ENCODE measurements around the gene SNAP47. TPM values are rescaled to one million over a fixed set of nuclear protein-coding genes. Genes with fewer than 3 reads are reported as not detected.

Gene SNAP47
- total RNA-seq, 1 donor: 51.4 TPM

- Histone ChIP-seq H3K79me2 (ENCODE audit: insufficient read depth, low read length) (peaks cover 13% of the 10 kb centered on the region), H3K4me1 (ENCODE audit: insufficient read depth, low read length) (peaks cover 14% of the 10 kb centered on the region), H3K9me3 (ENCODE audit: low read depth, low read length) (no peaks in the 10 kb centered on the region), H4K20me1 (ENCODE audit: insufficient read depth, low read length) (peaks cover 41% of the 10 kb centered on the region), H3K27me3 (ENCODE audit: insufficient read depth, low read length) (no peaks in the 10 kb centered on the region), H3K4me3 (ENCODE audit: insufficient read depth, low read length) (no peak overlapping the region), H3K36me3 (ENCODE audit: insufficient read depth, low read length) (peaks cover 27% of the 10 kb centered on the region), H3K27ac (ENCODE audit: low read depth, low read length) (no peak overlapping the region), H2AFZ (ENCODE audit: low read length) (no peak overlapping the region), H3K4me2 (ENCODE audit: insufficient read depth, low read length) (no peak overlapping the region)
- TF ChIP-seq, protein P1, sequence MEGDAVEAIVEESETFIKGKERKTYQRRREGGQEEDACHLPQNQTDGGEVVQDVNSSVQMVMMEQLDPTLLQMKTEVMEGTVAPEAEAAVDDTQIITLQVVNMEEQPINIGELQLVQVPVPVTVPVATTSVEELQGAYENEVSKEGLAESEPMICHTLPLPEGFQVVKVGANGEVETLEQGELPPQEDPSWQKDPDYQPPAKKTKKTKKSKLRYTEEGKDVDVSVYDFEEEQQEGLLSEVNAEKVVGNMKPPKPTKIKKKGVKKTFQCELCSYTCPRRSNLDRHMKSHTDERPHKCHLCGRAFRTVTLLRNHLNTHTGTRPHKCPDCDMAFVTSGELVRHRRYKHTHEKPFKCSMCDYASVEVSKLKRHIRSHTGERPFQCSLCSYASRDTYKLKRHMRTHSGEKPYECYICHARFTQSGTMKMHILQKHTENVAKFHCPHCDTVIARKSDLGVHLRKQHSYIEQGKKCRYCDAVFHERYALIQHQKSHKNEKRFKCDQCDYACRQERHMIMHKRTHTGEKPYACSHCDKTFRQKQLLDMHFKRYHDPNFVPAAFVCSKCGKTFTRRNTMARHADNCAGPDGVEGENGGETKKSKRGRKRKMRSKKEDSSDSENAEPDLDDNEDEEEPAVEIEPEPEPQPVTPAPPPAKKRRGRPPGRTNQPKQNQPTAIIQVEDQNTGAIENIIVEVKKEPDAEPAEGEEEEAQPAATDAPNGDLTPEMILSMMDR (IDR thresholded peaks at IDR 0.05; ENCODE audit: extremely low read depth, low read depth, low read length): no peak
- peak; percentile 49 for DNase-seq (ENCODE audit: insufficient read length, low spot score, missing footprints)
Observed at GRCh38 chr1:227767401-227768124, 32.3 kb downstream of the SNAP47 start.

- peaks cover 28% of the 10 kb centered on the region for H3K36me3 ChIP-seq (ENCODE audit: insufficient read depth, low read length)
- no peaks in the 10 kb centered on the region for H3K9me3 ChIP-seq (ENCODE audit: low read depth, low read length)
- no peak overlapping the region for H2AFZ ChIP-seq (ENCODE audit: low read length)
- peak; percentile 18 for DNase-seq (ENCODE audit: insufficient read length, low spot score, missing footprints)
- H3K27me3 ChIP-seq (ENCODE audit: insufficient read depth, low read length): no peaks in the 10 kb centered on the region
- peaks cover 36% of the 10 kb centered on the region for H4K20me1 ChIP-seq (ENCODE audit: insufficient read depth, low read length)
- peaks cover 9% of the 10 kb centered on the region for H3K4me1 ChIP-seq (ENCODE audit: insufficient read depth, low read length)
- TF ChIP-seq, protein P1 (IDR thresholded peaks at IDR 0.05; ENCODE audit: extremely low read depth, low read depth, low read length): no peak
- H3K4me3 ChIP-seq (ENCODE audit: insufficient read depth, low read length): no peak overlapping the region
- peaks cover 12% of the 10 kb centered on the region for H3K79me2 ChIP-seq (ENCODE audit: insufficient read depth, low read length)
- no peak overlapping the region for H3K4me2 ChIP-seq (ENCODE audit: insufficient read depth, low read length)
- no peak overlapping the region for H3K27ac ChIP-seq (ENCODE audit: low read depth, low read length)
Observed at GRCh38 chr1:227768125-227768439, 32.8 kb downstream of the SNAP47 start.

DNA sequence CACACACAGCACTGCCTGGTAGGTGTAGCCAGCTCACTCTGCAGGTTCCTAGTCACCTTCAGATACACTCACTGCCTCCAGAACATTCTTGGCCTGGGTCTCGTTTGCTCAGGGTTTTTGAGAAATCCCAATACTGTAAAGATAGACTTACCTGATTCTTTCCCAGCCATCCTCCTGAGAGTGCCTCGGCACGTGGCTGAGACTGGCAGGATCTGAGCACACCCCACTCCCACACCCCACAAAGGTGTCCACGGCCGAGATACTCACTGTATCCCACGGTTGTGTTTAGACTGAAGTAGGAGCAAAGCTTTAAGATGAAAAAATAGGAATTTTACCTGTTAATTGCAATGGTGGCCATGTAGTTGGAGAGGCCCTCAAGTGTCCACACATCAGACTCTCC lies 33.4 kb downstream of the SNAP47 start:
- no peak overlapping the region for H3K27ac ChIP-seq (ENCODE audit: low read depth, low read length)
- peaks cover 31% of the 10 kb centered on the region for H4K20me1 ChIP-seq (ENCODE audit: insufficient read depth, low read length)
- H3K4me1 ChIP-seq (ENCODE audit: insufficient read depth, low read length): peaks cover 4% of the 10 kb centered on the region
- no peaks in the 10 kb centered on the region for H3K27me3 ChIP-seq (ENCODE audit: insufficient read depth, low read length)
- peaks cover 6% of the 10 kb centered on the region for H3K79me2 ChIP-seq (ENCODE audit: insufficient read depth, low read length)
- peak; percentile 46 for DNase-seq (ENCODE audit: insufficient read length, low spot score, missing footprints)
- no peak overlapping the region for H3K4me3 ChIP-seq (ENCODE audit: insufficient read depth, low read length)
- peaks cover 28% of the 10 kb centered on the region for H3K36me3 ChIP-seq (ENCODE audit: insufficient read depth, low read length)
- H2AFZ ChIP-seq (ENCODE audit: low read length): no peak overlapping the region
- TF ChIP-seq, protein P1 (IDR thresholded peaks at IDR 0.05; ENCODE audit: extremely low read depth, low read depth, low read length): no peak
- H3K4me2 ChIP-seq (ENCODE audit: insufficient read depth, low read length): no peak overlapping the region
- no peaks in the 10 kb centered on the region for H3K9me3 ChIP-seq (ENCODE audit: low read depth, low read length)

DNA sequence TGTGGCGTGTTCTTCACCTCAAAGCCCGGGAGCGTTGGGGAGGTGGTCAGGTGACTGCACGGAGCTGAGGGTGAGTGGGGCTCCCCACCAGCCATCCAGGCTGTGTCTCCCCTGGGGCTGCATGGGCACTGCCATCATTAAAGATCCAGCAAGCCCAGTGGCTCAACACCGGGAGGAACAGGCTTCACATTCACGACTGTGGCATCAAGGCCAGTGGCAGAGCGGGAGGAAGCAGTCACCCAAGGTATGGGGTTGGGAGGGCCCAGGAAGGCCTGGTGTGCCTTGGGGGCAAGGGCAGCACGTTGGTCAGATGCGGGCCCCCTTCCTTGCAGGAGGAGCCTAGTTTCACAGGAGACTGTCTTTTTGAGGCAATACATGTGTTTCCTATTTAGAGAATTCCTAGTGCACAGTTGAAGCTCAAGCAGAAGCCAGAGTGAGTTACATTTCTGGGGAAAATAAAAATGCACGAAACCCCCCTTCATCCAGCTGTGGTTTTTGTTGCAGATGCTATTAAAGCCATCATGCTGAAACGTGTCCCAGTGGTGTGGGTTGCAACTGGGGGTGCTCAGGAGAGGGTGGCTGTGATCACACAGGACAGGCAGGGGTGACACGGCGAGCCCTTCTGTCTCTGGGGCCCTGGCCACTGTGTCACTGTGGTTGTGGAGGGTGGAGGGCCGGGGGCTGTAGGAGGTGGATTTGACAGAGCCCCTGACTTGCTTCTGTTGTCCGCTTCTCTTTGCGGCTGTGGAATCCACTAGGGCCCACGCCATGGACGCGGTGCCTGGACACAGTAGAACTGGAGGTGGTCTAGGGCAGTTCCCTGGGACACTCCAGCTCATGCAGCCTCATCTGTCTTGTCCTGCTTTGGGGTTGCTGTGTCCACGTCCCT lies 34.1 kb downstream of the SNAP47 start:
- Histone ChIP-seq H2AFZ (ENCODE audit: low read length) (no peak overlapping the region), H3K4me2 (ENCODE audit: insufficient read depth, low read length) (no peak overlapping the region), H3K4me1 (ENCODE audit: insufficient read depth, low read length) (no peaks in the 10 kb centered on the region), H3K4me3 (ENCODE audit: insufficient read depth, low read length) (no peak overlapping the region), H3K27me3 (ENCODE audit: insufficient read depth, low read length) (no peaks in the 10 kb centered on the region), H3K27ac (ENCODE audit: low read depth, low read length) (no peak overlapping the region), H3K9me3 (ENCODE audit: low read depth, low read length) (no peaks in the 10 kb centered on the region), H4K20me1 (ENCODE audit: insufficient read depth, low read length) (peaks cover 25% of the 10 kb centered on the region), H3K79me2 (ENCODE audit: insufficient read depth, low read length) (peaks cover 2% of the 10 kb centered on the region), H3K36me3 (ENCODE audit: insufficient read depth, low read length) (peaks cover 28% of the 10 kb centered on the region)
- TF ChIP-seq, protein P1 (IDR thresholded peaks at IDR 0.05; ENCODE audit: extremely low read depth, low read depth, low read length): no peak
- peak; percentile 53 for DNase-seq (ENCODE audit: insufficient read length, low spot score, missing footprints)

All from osteoblast (primary cell).